DOHH2 (cell line): ENCODE measurements around the gene ZNF862.

Experiments
- H3F3A ChIP-seq: fragments of 200-600 bp; sonication (generic), shearing (Covaris generic); 2 replicates; pipeline ENCODE4 v1.6.0; 2016; ENCODE audit warnings: antibody characterized with exemption, mild to moderate bottlenecking; ENCODE audit not compliant: control insufficient read depth, insufficient read depth
- H3K27ac ChIP-seq: fragments of 200-600 bp; sonication (generic); 2 replicates; pipeline ENCODE4 v1.5.1; 2014; ENCODE audit warnings: low read depth, mild to moderate bottlenecking, low read length, moderate library complexity
- H3K27me3 ChIP-seq: fragments of 200-600 bp; sonication (generic); 2 replicates; pipeline ENCODE4 v1.6.1; 2014; ENCODE audit warnings: mild to moderate bottlenecking, low read length, mixed read lengths; ENCODE audit not compliant: control insufficient read depth
- H3K36me3 ChIP-seq: fragments of 200-600 bp; sonication (generic); 2 replicates; pipeline ENCODE4 v1.6.1; 2014; ENCODE audit warnings: mild to moderate bottlenecking, low read length, moderate library complexity, mixed read lengths; ENCODE audit not compliant: control insufficient read depth
- H3K4me1 ChIP-seq: fragments of 200-600 bp; sonication (generic); 2 replicates; pipeline ENCODE4 v1.6.1; 2014; ENCODE audit warnings: mild to moderate bottlenecking, low read length, mixed read lengths; ENCODE audit not compliant: control insufficient read depth
- H3K4me2 ChIP-seq: fragments of 200-600 bp; sonication (generic); 2 replicates; pipeline ENCODE4 v1.6.0; 2014; ENCODE audit warnings: mild to moderate bottlenecking, low read length, moderate library complexity
- H3K4me3 ChIP-seq: fragments of 200-600 bp; sonication (generic); 2 replicates; pipeline ENCODE4 v1.5.1; 2014; ENCODE audit warnings: mild to moderate bottlenecking, low read length, mixed read lengths
- H3K79me2 ChIP-seq: fragments of 200-600 bp; sonication (generic); 2 replicates; pipeline ENCODE4 v1.6.1; 2014; ENCODE audit warnings: mild to moderate bottlenecking, low read length, mixed read lengths; ENCODE audit not compliant: control insufficient read depth
- H3K9me2 ChIP-seq: fragments of 200-600 bp; sonication (generic); replicated peaks from 2 replicates; pipeline ENCODE4 v1.6.1; 2014; ENCODE audit warnings: mild to moderate bottlenecking, low read length, mixed read lengths; ENCODE audit not compliant: control insufficient read depth
- H3K9me3 ChIP-seq: fragments of 200-600 bp; sonication (generic); 2 replicates; pipeline ENCODE4 v1.6.1; 2014; ENCODE audit warnings: antibody characterized with exemption, low read length, mixed read lengths; ENCODE audit not compliant: control insufficient read depth, insufficient read depth
- H4K20me1 ChIP-seq: fragments of 200-600 bp; sonication (generic); 2 replicates; pipeline ENCODE4 v1.6.0; 2014; ENCODE audit warnings: low read depth, mild to moderate bottlenecking, antibody characterized with exemption, low read length, moderate library complexity; ENCODE audit not compliant: control insufficient read depth, insufficient read depth
- CTCF ChIP-seq: fragments of 200-600 bp; sonication (generic); IDR thresholded peaks from one replicate; pipeline ENCODE4 v1.5.1; 2014; ENCODE audit warnings: antibody characterized with exemption, mild to moderate bottlenecking, low read depth, low read length; ENCODE audit not compliant: poor library complexity, severe bottlenecking
- EZH2phosphoT487 ChIP-seq: fragments of 200-600 bp; sonication (generic); IDR thresholded peaks from 2 replicates; pipeline ENCODE4 v1.6.1; 2017; ENCODE audit warnings: borderline replicate concordance, mild to moderate bottlenecking, antibody characterized with exemption, low read length, moderate library complexity, mixed read lengths

Gene ZNF862

DNA sequence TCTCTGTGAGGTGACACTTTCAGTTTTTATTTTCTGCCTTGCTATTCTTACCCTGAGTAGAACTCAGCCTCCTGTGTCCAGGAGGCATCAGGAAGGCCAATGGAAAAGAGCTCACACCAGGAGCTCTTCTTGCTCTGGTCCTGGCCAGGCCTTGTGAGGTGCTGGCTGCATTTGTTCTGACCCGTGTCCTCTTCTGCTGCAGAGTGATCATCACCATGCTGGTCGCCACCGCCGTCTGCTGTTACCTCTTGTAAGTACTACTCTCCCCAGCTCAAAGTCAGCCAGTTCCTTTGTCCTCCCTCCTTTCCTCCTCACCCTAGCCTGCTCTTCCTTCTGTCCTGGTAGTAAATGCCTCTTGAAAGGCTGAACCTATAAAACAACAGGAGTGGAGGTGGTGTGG, 37.2 kb downstream of the ZNF862 start:
- H4K20me1 ChIP-seq = peaks cover 2% of the 10 kb centered on the region; the same call in 1 of the 2 replicates

DNA sequence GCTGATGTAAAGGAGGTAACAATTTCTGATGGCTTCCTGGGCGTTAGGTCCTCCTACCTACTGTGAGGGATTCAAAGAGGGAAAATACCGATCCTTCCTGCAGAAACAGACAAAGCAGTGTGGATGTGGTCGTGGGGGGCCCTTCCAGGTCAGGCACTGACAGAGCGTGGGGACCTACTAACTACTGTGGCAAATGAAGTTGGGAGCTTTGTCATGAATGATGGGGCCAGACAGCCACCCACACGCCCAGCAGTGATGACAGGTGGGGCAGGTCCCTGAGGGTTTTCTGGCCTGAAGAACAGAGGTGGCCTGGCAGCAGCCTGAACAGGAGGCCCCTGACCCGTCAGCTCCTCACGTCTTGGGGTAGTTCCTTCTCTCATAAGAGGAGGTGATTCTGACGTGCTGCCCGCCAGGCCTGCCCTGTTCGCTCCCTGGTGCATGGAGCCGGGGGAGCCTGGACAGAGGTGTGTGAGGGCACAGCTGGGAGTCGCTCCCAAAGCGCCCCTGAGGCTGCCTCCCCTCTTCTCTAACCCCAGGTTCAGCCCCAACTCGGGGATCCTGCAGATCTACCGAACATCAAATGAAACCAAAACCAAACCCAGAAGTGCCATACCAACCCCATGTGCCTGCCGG, 39.8 kb downstream of the ZNF862 start:
- H3K79me2 ChIP-seq = peaks cover 14% of the 10 kb centered on the region

More for the DNA sequence above, 37.2 kb downstream of the ZNF862 start:
- H3K9me3 ChIP-seq = no peaks in the 10 kb centered on the region
- H3K4me3 ChIP-seq = peak overlapping the region; percentile 86; the same call in 1 of the 2 replicates
- TF ChIP-seq CTCF (no peak), EZH2phosphoT487 (no peak)
- no peaks in the 10 kb centered on the region for H3K9me2 ChIP-seq
- H3K79me2 ChIP-seq = peaks cover 21% of the 10 kb centered on the region
- H3K36me3 ChIP-seq = peaks cover 6% of the 10 kb centered on the region
- H3K4me2 ChIP-seq = peak overlapping the region; percentile 74
- no peaks in the 10 kb centered on the region for H3K27me3 ChIP-seq
- peaks cover 10% of the 10 kb centered on the region; the same call in 1 of the 2 replicates for H3F3A ChIP-seq
- no peak overlapping the region for H3K27ac ChIP-seq
- peaks cover 36% of the 10 kb centered on the region for H3K4me1 ChIP-seq

GRCh38 chr7:149878523-149878921, 40.3 kb downstream of the ZNF862 start:
- no peaks in the 10 kb centered on the region for H4K20me1 ChIP-seq
- no peaks in the 10 kb centered on the region; the same call in 1 of the 2 replicates for H3K36me3 ChIP-seq
- no peak overlapping the region for H3K4me2 ChIP-seq
- H3K9me3 ChIP-seq = no peaks in the 10 kb centered on the region
- peaks cover 15% of the 10 kb centered on the region for H3K4me1 ChIP-seq
- no peaks in the 10 kb centered on the region for H3F3A ChIP-seq
- no peak overlapping the region for H3K27ac ChIP-seq
- TF ChIP-seq EZH2phosphoT487 (no peak), CTCF (no peak)
- no peaks in the 10 kb centered on the region for H3K9me2 ChIP-seq
- peaks cover 12% of the 10 kb centered on the region for H3K79me2 ChIP-seq
- no peak overlapping the region for H3K4me3 ChIP-seq
- no peaks in the 10 kb centered on the region for H3K27me3 ChIP-seq

More for the DNA sequence above, 39.8 kb downstream of the ZNF862 start:
- no peaks in the 10 kb centered on the region for H3K27me3 ChIP-seq
- H4K20me1 ChIP-seq = no peaks in the 10 kb centered on the region
- no peaks in the 10 kb centered on the region for H3K9me3 ChIP-seq
- H3K27ac ChIP-seq = no peak overlapping the region
- H3K9me2 ChIP-seq = no peaks in the 10 kb centered on the region
- no peaks in the 10 kb centered on the region; the same call in 1 of the 2 replicates for H3K36me3 ChIP-seq
- peaks cover 17% of the 10 kb centered on the region for H3K4me1 ChIP-seq
- no peaks in the 10 kb centered on the region for H3F3A ChIP-seq
- no peak overlapping the region for H3K4me3 ChIP-seq
- H3K4me2 ChIP-seq = no peak overlapping the region
- no peak for TF ChIP-seq CTCF
- TF ChIP-seq EZH2phosphoT487 = no peak
